Endothelial cell of umbilical vein (primary cell): ENCODE measurements around the gene ASB5. TPM values are rescaled to one million over a fixed set of nuclear protein-coding genes. Genes with fewer than 3 reads are reported as not detected.
"Not testable (repeated sequence)": the region's sequence is repeated elsewhere in the genome, so short reads cannot be mapped to it uniquely, and the experiment has no call there.

Experiments used
- BruUV-seq: library from RNA; stranded (reverse); fragments of 400-500 nt; replicated peaks from 2 replicates; lab custom pipeline; 2021; lab: Mats Ljungman, UMichigan
- CTCF ChIA-PET: fragments of 300-600, 350-600 bp; sonication (Branson Sonifier 250); formaldehyde crosslinking; loops from one replicate; lab custom pipeline; 2021; ENCODE audit warnings: antibody characterized with exemption, inconsistent platforms; lab: Charles Lee
- POLR2A ChIA-PET: fragments of 300-600, 350-600 bp; sonication (Branson Sonifier 250); formaldehyde crosslinking; loops from one replicate; lab custom pipeline; 2021; ENCODE audit warnings: antibody characterized with exemption, inconsistent platforms; lab: Charles Lee
- DNase-seq: peaks from one replicate; pipeline ENCODE4 v3.0.0-alpha.2; 2011; ENCODE audit warnings: low read depth, low spot score
- FAIRE-seq: peaks from 2 replicates; lab custom pipeline; 2011; peaks lifted over from hg19 to GRCh38; lab: Jason Lieb, UNC
- H2AFZ ChIP-seq: 2 replicates; pipeline ENCODE4 v1.6.0; 2012; ENCODE audit warnings: low read depth, low read length, control low read depth, inconsistent platforms
- H3K27ac ChIP-seq: 2 replicates; pipeline ENCODE4 v1.5.1; 2011; ENCODE audit warnings: low read depth, mild to moderate bottlenecking, control low read depth, low read length, moderate library complexity; ENCODE audit not compliant: insufficient read depth
- H3K27me3 ChIP-seq, 2 experiments: 2 replicates each; pipeline versions ENCODE4 v1.6.0 to v1.6.1; 2011; ENCODE audit warnings: low read length in 2 of 2, mixed read lengths in 1 of 2; ENCODE audit not compliant: control insufficient read depth in 2 of 2, insufficient read depth in 2 of 2
- H3K36me3 ChIP-seq, 2 experiments: 2 replicates in 1 of 2; 3 replicates in 1 of 2; pipeline ENCODE4 v1.5.1; 2011; ENCODE audit warnings: low read length in 2 of 2, mild to moderate bottlenecking in 1 of 2, moderate library complexity in 1 of 2; ENCODE audit not compliant: control insufficient read depth in 2 of 2, insufficient read depth in 2 of 2; ENCODE audit errors: extremely low read depth in 1 of 2
- H3K4me1 ChIP-seq: 3 replicates; pipeline ENCODE4 v1.5.1; 2011; ENCODE audit warnings: mild to moderate bottlenecking, low read length; ENCODE audit not compliant: control insufficient read depth, insufficient read depth; ENCODE audit errors: extremely low read depth
- H3K4me2 ChIP-seq: 2 replicates; pipeline ENCODE4 v1.6.1; 2011; ENCODE audit warnings: low read length, control low read depth, mixed read lengths; ENCODE audit not compliant: insufficient read depth
- H3K4me3 ChIP-seq, 3 experiments: fragments of 200-600 bp in 1 of 3; sonication (generic), shearing (Covaris generic) in 1 of 3; replicated peaks in 1 of 3; 2 replicates each; pipeline ENCODE4 v1.5.1; 2011 to 2016; ENCODE audit warnings: control low read depth in 3 of 3, low read length in 3 of 3, mild to moderate bottlenecking in 2 of 3, inconsistent platforms in 1 of 3, low read depth in 1 of 3, moderate library complexity in 1 of 3; ENCODE audit not compliant: insufficient read depth in 1 of 3
- H3K79me2 ChIP-seq: 2 replicates; pipeline ENCODE4 v1.6.0; 2012; ENCODE audit warnings: low read length, inconsistent platforms; ENCODE audit not compliant: control insufficient read depth, insufficient read depth
- H3K9ac ChIP-seq: replicated peaks from 2 replicates; pipeline ENCODE3; 2011; ENCODE audit warnings: low read length, control low read depth; ENCODE audit not compliant: insufficient read depth; ENCODE audit errors: extremely low read depth
- H3K9me1 ChIP-seq: replicated peaks from 3 replicates; pipeline ENCODE4 v1.6.0; 2011; ENCODE audit warnings: mild to moderate bottlenecking, low read length; ENCODE audit not compliant: control insufficient read depth, insufficient read depth; ENCODE audit errors: extremely low read depth
- H3K9me3 ChIP-seq: replicated peaks from 2 replicates; pipeline ENCODE4 v1.5.1; 2012; ENCODE audit warnings: low read length, inconsistent platforms; ENCODE audit not compliant: control insufficient read depth, insufficient read depth
- H4K20me1 ChIP-seq: replicated peaks from 2 replicates; pipeline ENCODE3; 2011; ENCODE audit warnings: mild to moderate bottlenecking, low read length; ENCODE audit not compliant: control insufficient read depth, insufficient read depth; ENCODE audit errors: extremely low read depth
- CTCF ChIP-seq, 2 donors: IDR thresholded peaks; 1 replicate in 1 of 2; 2 replicates in 1 of 2; pipeline ENCODE4 v1.5.1; 2011; ENCODE audit warnings: low read length in 2 of 2, mild to moderate bottlenecking in 2 of 2, moderate library complexity in 2 of 2, control low read depth in 1 of 2, inconsistent platforms in 1 of 2, low read depth in 1 of 2; ENCODE audit not compliant: insufficient read depth in 1 of 2; ENCODE audit errors: extremely low read depth in 1 of 2
- EZH2 ChIP-seq: IDR thresholded peaks from 2 replicates; pipeline ENCODE4 v1.6.1; 2012; ENCODE audit warnings: borderline replicate concordance, low read depth, mild to moderate bottlenecking, moderate library complexity, low read length, inconsistent platforms; ENCODE audit not compliant: severe bottlenecking
- FOS ChIP-seq: IDR thresholded peaks from 2 replicates; pipeline ENCODE4 v1.6.1; 2011; ENCODE audit warnings: mild to moderate bottlenecking, low read length, moderate library complexity, borderline replicate concordance; ENCODE audit not compliant: insufficient read depth
- GATA2 ChIP-seq: IDR thresholded peaks from 2 replicates; pipeline ENCODE4 v1.7.0; 2011; ENCODE audit warnings: low read depth, mild to moderate bottlenecking, moderate library complexity, mixed read lengths, low read length; ENCODE audit not compliant: insufficient read length, insufficient read depth
- JUN ChIP-seq: IDR thresholded peaks from 2 replicates; pipeline ENCODE4 v1.6.1; 2011; ENCODE audit warnings: borderline replicate concordance, low read depth; ENCODE audit not compliant: insufficient read length, insufficient read depth
- MAX ChIP-seq: IDR thresholded peaks from 2 replicates; pipeline ENCODE4 v1.6.1; 2011; ENCODE audit not compliant: insufficient read depth, insufficient read length
- MYC ChIP-seq: IDR thresholded peaks from one replicate; pipeline ENCODE4 v1.6.1; 2011; ENCODE audit warnings: mild to moderate bottlenecking, low read depth, low read length
- POLR2A ChIP-seq: IDR thresholded peaks from 2 replicates; pipeline ENCODE4 v1.6.1; 2012; ENCODE audit warnings: low read depth, mild to moderate bottlenecking, control low read depth, low read length
- POLR2AphosphoS5 ChIP-seq: IDR thresholded peaks from 2 replicates; pipeline ENCODE4 v1.6.1; 2012; ENCODE audit warnings: low read depth, mild to moderate bottlenecking, control low read depth, low read length, moderate library complexity; ENCODE audit not compliant: insufficient read depth
- dilution Hi-C: fragments of 300-500 bp; cut with MboI; formaldehyde crosslinking; loops from one replicate; pipeline ENCODE4 v1.15.0; 2019; ENCODE audit warnings: low sequenced_read_pairs; ENCODE audit not compliant: extremely low pct_ligation_motif_present
- intact Hi-C: fragments of 100-400 bp; cut with micrococcal nuclease; formaldehyde crosslinking; loops from one replicate; pipeline ENCODE4 v1.10.0; 2022
- polyA plus RNA-seq, 4 experiments: library from polyadenylated mRNA; depleted of rRNA in 3 of 4; stranded (reverse) in 3 of 4; unstranded in 1 of 4; fragments of >200 nt; gene quantifications; 2 replicates each; pipeline versions ENCODE4 v1.2.1 to v1.2.3, GENCODE V29; 2011 to 2012; ENCODE audit warnings: missing spikeins in 1 of 4
- total RNA-seq: library from RNA; stranded (reverse); gene quantifications from 2 replicates; pipeline ENCODE4 v1.2.3, GENCODE V29; 2021

ASB5 gene
- total and polyA plus RNA-seq, 2 donors (not counting 3 experiments of a cell fraction or from before 2014, with no cell fraction given), result not detected

GRCh38 chr4:176295907-176296306, 26.9 kb upstream of the ASB5 start:
- CTCF ChIA-PET, H4K20me1 ChIP-seq, H3K9me1 ChIP-seq, POLR2A ChIA-PET, H3K27ac ChIP-seq, H3K4me2 ChIP-seq, DNase-seq, H3K79me2 ChIP-seq, FAIRE-seq, H3K9me3 ChIP-seq, H3K27me3 ChIP-seq, H3K4me3 ChIP-seq, intact Hi-C loops, H3K36me3 ChIP-seq, H3K4me1 ChIP-seq, dilution Hi-C loops, BruUV-seq, H3K9ac ChIP-seq, H2AFZ ChIP-seq: not testable (repeated sequence)

- no peak overlapping the region for H3K9ac ChIP-seq
- no peaks in the 10 kb centered on the region for H3K79me2 ChIP-seq
- H3K9me3 ChIP-seq, result no peaks in the 10 kb centered on the region
- H3K4me2 ChIP-seq, result no peak overlapping the region
- H3K4me1 ChIP-seq, result no peaks in the 10 kb centered on the region
- H2AFZ ChIP-seq, result no peak overlapping the region
- no TSS peak for BruUV-seq
- ChIA-PET CTCF (interaction anchor here (1.1 to 1.9 kb wide), 2 partner anchors 12 to 16 kb away, joined by 3 to 4 read pairs; no protein-coding TSS in a partner anchor), POLR2A (no interaction called here)
- H3K27ac ChIP-seq, result no peak overlapping the region
- H3K4me3 ChIP-seq, result no peak overlapping the region
- intact Hi-C loops, result no loop called here
- FAIRE-seq (no peak), DNase-seq (no peak)
- no peaks in the 10 kb centered on the region for H3K9me1 ChIP-seq
- dilution Hi-C loops, result no loop called here
- H4K20me1 ChIP-seq, result no peaks in the 10 kb centered on the region
- peaks cover 2 to 7% of the 10 kb centered on the region in 2 experiments for H3K27me3 ChIP-seq
- H3K36me3 ChIP-seq, result no peaks in the 10 kb centered on the region
- no peak for TF ChIP-seq EZH2
- no peak for TF ChIP-seq POLR2A
- no peak for TF ChIP-seq GATA2
- no peak for TF ChIP-seq FOS
- TF ChIP-seq CTCF (IDR thresholded peaks at IDR 0.05; ENCODE audit: extremely low read depth in 1 of 2, insufficient read depth in 1 of 2, low read depth in 1 of 2, low read length in 2 of 2), result no peak
- TF ChIP-seq MAX, result no peak
- TF ChIP-seq MYC, result no peak
- TF ChIP-seq JUN, result no peak
- TF ChIP-seq POLR2AphosphoS5, result no peak
These were observed 24.6 kb upstream of the ASB5 start for GRCh38 chr4:176293660-176294059.
